CD4-positive, alpha-beta T cell treated with Interferon alpha-2 for 1 hour (primary cell): ENCODE results near the gene HADHA.
A peak's percentile ranks its signal among the peaks of the same experiment; 100 is the strongest.
"Not testable (repeated sequence)": the region's sequence is repeated elsewhere in the genome, so short reads cannot be mapped to it uniquely, and the experiment has no call there.

Experiments
- DNase-seq, 2 donors: peaks; one replicate each; pipeline ENCODE4 v3.0.0-alpha.2; 2020 to 2022

HADHA gene

DNA sequence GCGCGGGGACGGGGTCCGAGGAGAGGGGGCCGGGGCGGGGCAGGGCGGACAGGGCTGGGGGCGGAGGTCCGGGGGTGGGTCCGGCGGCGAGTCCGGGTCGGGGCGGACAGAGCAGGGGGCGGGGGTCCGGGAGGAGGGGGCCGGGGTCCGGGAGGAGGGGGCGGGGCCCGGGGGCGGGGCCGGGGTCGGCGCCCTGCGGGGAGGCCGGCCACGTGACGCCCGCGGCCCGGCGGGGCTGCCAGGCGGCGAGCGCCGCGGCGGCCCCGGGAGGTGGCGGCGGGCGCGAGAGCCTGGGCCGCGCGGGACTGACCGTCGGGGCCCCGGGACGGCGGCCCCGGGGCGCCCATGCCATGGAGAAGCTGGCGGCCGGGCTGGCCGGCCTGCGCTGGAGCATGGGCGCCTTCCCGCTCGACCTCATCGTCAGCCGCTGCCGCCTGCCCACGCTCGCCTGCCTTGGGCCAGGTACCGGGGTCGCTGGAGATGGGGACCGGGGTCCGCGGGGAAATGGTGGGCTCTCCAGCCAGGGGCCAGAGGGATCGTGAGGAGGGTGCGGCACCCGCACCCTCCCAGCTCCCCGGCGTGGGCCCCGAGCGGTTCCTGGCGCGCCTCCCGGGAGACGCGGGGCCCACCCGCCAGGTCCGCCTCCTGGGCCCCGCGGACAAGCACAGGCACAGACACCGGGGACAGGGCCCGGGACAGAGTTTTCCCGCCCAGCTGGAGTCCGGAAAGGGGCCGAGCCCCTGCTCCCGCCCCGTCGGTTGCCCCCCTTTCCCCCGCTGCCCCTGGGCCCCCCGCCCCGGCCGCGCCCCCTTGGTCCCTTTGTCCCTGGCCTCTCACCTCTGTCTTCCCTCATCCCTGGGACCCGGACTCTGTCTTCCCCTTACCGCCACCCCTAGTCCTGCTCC is 71.3 kb downstream of the HADHA start, which contains the start of gene GAREM2:
TSS of gene GAREM2 (plus strand) at position 218 of the 905 bp plus-strand sequence. CDS start at position 351, 133 bp downstream.
- no peak for DNase-seq

DNA sequence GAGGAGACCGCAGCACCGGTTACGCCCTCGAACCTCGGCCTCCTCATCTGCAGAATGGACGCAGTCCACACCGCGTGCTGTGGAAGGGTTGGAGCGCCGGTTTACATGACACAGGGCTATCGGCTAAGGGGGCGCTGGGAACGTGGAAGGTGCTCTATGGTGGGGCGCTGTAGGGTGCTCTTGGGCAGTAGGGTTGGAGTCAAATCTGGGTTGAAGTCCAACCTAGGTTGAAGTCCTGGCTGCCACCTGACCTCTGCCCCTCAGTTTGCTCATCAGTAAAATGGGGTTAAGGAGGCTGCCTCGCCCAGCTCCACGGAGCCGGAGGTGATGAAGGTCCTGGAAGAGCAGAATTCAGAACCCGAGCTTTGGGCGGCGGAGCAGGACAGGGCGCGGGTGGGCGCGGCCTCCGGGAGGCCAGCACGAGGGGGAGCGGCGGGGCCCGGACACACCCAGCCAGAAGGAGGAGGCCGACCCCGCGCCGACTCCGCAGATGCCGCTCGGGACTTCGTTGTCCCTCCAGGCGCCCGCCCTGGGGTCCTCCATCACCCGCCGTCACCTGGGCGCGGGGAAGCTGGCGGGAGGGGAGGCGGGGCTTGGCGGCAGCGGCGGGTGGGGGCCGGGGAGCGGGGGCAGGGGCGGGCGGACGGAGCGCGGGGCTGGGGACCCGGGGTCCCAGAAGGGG is 72.1 kb downstream of the HADHA start:
- DNase-seq: no peak

DNA sequence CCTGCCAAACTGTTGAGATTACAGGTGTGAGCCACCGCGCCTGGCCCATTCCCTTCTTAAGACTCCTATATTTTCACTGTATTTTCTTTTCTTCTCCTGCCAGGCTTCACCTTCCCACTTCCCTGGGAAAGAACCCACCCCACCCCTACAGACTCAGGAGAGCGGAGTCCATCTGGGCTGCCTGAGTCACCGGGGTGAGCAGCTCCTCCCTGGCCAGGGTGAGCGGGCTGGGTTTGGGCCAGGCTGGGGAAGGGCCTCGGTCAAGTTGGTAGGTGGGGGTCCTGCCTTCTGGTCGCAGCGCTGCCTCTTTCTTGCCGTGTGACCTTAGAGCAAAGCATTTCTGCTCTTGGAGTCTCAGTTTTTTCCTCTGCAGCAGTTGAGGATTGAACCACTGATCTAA is 73.6 kb downstream of the HADHA start:
- DNase-seq: no peak

DNA sequence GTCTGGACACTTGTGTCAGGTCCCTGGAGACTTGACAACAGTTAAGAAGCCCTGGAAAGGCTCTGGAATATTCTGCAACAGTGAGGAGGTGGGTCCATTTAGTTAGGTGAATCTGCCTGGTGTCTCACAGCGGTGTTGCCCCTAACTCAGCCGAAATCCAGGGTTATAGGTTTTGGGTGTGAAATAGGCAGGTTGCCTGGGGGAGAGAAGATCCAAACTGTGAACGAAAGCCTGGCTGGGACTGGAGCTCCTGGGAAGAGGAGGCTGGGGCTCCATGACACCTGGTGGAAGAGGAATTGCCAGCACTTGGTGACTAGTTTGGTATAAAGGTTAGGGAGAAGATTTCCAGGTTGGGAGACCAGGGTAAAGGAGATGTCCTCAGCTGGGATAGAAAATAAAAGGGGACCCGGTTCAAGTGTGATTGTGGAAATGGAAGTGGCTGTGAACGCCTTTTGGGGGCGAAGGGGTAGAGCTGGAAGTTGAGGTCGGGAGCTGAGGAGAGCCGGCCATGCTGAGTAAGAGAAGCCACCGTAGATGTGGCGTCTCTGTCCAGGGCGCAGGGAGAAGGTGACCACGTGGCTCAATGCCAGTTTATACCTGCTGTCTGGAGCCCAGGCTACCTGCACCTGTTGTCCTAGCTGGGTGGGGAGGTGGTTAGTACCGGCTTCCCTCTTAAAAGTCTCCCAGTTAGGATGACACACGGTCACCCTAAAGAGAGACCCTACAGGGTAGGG is 74.6 kb downstream of the HADHA start:
- no peak for DNase-seq

DNA sequence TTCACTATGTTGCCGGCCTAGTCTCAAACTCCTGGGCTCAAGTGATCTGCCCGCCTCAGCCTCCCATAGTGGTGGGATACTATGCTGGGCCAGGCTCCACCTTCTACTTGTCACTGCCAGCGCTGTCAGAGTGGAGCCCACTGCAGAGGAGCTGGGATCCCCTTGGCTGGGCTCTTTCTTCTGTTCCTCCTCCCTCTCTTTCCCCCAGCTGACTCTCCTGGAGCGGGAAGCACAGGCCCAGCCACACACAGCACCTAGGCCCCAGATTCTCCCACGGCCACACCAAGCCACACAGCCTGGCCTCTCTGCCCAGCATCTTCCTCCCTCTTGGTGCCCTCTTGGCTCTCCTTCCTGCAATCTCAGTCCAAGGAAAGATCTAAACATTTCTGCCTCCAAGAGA is 75.2 kb downstream of the HADHA start:
- no peak for DNase-seq

DNA sequence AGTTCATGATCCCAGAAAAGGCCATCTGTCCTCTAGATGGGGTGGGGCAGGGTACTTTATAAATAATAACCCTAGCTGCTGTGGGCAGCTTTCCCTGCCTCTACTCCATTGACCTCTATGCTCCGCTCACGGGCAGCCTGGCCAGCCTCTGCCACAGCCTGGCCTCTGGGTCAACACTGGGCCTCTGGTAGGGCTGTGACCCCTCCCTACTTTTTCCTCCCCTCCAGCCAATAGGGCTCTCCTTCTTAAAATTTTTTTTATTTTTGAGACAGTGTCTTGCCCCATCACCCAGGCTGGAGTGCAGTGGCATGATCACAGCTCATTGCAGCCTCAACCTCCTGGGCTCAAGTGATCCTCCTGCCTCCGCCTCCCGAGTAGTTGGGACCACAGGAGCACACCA is 75.6 kb downstream of the HADHA start:
- no peak for DNase-seq

DNA sequence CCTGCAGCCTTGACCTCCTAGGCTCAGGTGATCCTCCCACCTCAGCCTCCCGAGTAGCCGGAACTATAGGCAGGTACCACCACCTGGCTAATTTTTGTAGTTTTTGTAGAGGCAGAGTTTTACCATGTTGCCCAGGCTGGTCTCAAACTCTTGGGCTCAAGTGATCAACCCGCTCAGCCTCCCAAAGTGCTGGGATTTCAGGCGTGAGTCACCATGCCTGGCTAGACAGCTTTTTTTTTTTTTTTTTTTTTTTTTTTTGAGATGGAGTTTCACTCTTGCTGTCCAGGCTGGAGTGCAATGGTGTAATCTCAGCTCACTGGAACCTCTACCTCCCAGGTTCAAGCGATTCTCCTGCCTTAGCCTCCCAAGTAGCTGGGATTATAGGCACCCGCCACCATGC is 77.9 kb downstream of the HADHA start:
- not testable (repeated sequence) for DNase-seq

DNA sequence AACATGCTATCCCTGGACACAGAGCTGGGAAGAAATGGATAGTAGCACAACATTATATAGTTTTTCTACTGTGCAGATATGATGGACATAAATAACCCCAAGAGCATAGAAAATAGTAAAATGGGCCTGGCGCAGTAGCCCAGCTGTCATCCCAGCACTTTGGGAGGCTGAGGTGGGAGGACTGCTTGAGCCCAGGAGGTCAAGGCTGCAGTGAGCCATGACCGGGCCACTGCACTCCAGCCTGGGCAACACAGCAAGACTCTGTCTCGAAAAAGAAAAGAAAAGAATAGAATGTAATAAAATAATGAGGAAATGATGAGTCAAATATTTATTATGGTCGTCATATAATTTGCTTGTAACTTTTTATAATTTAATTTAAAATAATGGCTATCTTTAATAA is 79.0 kb downstream of the HADHA start:
- no peak for DNase-seq

DNA sequence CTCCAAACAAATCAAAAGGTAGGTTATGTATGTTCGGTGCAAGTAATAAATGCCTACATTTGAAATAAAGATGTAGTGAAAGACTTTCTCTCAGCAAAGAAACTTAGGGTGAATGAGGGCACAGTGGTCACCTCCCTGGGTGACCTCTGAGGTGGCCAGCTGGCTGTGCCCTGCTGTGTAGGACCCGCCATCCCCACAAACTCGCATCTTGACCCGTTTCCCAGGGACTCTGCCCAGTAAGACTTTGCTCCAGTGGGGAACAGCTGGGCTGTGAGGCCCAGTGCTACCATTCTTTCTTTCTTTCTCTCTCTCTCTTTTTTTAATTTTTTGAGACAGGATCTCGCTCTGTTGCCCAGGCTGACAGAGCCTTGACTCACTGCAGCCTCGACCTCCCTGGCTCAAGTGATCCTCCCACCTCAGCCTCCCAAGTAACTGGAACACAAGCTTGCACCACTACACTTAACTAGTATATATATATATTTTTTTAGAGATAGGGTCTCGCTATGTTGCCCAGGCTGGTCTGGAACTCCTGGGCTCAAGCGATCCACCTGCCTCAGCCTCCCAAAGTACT is 79.7 kb downstream of the HADHA start:
- DNase-seq: no peak

DNA sequence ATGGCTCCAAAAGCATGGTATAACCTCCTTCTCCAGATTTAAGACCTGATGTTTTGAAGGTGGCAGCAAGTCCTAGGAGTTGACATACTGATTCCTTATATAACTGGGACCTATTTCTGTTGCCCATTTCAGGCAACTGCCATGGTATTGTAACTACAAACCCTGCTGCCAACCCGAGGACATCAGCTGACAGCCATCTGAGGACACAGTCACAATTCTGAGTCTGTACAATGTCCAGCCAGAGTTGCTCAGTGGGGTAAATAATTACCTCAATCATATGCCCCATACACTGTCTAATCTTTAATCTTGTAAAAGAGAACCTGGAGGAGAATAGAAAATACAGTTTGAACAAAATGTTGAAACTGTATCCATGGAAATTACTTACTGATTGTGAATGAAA is 80.2 kb downstream of the HADHA start:
- DNase-seq: no peak

DNA sequence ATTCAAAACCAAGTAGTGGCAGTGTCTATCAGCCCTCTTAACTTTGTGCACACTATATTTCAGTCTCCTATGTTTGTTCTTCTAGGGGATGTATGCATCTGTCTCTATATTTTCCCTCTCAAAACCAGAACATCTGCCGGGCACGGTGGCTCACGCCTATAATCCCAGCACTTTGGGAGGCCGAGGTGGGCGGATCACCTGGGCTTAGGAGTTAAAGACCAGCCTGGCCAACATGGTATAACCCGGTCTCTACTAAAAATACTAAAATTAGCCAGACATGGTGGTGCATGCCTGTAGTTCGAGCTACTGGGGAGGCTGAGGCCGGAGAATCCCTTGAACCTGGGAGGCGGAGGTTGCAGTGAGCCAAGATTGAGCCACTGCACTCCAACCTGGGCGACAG is 81.5 kb downstream of the HADHA start:
- no peak for DNase-seq

DNA sequence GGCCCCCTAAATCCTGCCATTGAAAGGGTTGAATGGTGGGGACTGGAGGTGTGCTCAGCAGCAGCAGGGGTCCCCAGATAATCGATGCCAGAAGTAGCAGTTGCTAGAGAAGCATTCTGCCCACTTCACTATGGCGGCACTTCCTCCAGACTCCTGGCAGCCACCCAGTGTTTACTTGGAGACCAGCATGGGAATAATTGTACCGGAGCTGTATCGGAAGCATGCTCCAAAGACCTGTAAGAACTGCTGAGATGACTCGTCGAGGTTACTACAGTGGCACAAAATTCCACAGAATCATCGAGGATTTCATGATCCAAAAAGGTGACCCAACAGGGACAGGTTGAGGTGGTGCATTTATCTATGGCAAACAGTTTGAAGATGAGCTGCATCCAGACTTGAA is 82.5 kb downstream of the HADHA start:
- no peak for DNase-seq

DNA sequence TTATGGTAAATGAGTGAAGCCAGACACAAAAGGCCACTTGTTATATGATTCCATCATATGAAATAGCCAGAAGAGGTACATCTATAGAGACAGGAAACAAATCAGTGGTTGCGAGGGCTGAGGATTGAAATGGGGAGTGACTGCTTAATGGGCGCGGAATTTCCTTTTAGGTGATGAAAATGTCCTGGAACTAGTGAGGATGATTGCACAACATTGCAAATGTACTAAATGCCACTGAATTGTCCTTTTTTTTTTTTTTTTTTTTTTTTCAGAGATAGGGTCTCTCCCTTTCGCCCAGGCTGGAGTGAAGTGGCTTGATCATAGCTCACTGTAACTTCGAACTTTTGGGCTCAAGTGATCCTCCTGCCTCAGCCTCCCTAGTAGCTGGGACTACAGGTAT is 86.9 kb downstream of the HADHA start:
- no peak for DNase-seq

DNA sequence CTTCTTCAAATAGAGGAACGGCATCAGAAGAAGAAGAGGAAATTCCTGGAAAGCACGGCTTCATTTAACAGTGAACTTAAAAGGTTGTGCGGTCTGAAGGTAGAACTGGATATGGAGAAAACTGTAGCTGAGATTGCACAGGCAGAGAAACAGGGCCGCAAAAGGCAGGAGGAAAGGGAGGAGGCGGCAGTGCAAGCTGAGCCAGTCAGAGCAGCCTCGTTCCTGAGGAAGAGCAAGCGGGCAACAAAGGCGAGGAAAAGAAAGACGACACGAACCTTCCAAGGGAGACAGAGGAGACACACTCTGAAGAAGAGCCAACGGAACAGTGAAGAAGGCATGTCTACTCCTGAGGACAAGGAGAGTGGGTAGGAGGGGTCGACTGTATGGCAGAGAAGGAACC is 94.2 kb downstream of the HADHA start:
- DNase-seq: no peak

DNA sequence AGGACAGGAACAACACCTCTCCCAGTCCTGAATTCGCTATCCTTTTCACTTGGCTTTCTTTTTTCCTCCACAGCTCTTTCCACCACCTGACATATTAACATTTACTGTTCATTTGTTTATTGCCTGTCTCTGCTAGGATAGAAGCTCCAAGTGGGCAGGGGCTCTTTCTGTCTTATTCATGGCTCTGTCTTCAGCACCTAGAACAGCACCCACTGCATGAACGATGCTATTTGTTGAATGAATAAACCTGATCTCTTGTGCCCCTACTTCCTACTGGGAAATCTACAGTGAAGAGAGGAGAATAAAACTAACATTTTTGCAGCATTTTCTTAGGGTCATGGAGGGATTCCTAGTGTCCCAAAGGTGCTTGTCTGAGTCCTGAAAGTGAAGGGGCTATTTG is 95.9 kb downstream of the HADHA start:
- DNase-seq: no peak

DNA sequence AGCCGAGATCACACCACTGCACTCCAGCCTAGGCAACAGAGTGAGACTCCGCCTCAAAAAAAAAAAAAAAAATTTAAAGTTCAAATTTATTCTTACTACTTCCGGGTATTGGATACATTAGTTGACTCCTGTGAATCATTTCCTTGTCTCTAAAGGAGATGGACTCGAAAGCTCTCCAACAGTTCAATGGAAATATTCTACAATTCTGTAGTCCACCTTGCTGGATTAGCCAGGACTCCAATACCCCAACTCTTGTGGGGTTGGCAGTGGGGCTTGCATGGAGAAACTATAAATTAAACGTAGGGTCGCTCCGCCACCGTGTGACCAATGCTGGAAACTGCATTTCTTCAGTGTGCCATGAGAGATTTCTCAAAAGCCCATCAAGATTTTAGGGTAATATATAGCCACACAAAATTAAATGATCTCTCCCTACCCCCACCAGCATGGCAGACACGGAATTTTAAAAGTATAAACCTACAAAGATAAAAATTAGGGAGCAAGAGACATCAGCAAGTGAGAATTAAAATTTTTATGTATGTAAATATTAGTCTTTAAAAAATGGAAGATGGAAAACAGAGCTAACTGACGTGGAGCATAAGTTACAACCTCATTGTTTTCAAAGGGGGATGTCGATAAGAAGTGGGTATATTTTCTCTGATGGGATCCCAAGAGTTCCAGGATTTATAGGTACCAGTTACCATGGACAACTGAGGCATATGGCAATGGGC is 99.3 kb downstream of the HADHA start:
- peak; percentile 56 to 70 for DNase-seq

DNA sequence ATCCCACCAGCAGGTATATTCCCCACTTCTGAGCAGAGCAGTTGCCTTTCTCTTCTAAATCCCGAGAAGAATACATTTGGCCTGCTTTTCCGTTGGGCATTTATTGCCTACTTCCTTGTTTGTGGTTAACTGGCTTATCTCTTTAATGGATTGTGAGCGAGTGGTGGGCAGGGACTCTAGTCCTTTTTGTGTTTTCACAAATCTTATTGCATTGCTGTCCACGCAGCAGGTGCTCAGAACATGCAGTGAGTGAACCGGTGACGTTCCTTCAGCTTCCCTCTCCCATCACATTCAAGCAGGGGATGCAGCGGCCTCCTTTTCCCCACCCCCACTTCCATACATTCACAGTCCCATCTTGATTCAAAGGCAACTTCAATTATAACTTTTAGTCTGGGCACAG is 100.4 kb downstream of the HADHA start:
- DNase-seq: no peak

DNA sequence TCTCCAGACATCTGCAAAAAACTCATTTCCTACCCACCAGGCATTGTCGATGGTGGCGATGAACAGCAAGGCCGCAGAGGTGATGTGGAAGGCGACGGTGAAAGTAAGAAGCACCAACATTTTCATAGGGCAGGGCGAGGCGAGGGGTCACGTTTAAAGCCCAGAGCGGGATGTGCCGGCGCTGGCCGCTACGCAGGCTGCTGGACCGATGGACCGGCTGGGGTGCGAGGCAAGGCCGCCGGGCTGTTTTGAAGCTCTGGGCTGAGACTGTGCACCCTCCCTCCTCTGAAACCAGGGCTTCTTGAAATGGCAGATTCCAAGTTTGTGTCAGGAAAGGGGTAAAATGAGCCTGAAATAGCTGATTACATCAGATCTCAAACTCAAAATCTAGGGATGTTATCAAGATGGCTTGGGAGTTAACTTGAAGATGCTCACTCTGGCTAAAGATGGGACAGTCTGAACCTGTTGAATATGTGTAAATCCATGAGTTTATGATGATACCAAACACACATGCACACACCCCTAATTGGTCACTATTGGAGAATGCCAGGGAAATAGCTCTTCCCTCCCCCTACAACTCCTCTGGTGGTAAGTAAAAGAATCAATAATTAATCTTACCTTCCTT is 103.2 kb downstream of the HADHA start:
- DNase-seq: no peak
